GM23338 (cell line): ENCODE measurements around the gene C4orf33. TPM values are rescaled to one million over a fixed set of nuclear protein-coding genes. Genes with fewer than 3 reads are reported as not detected.

ENCODE experiments used
- ATAC-seq: fragments of 200-7000 bp; cut with Tn5 transposase; 3 replicates; pipeline ENCODE4 v1.9.1; 2020
- DNase-seq: peaks from one replicate; pipeline ENCODE4 v3.0.0-alpha.2; 2015; ENCODE audit warnings: low spot score
- H2AFZ ChIP-seq: fragments of 200-600 bp; sonication (generic); 2 replicates; pipeline ENCODE4 v1.8.0; 2016; ENCODE audit warnings: antibody characterized with exemption, mild to moderate bottlenecking, moderate library complexity
- H3F3A ChIP-seq: fragments of 200-600 bp; sonication (generic); replicated peaks from 2 replicates; pipeline ENCODE4 v1.8.0; 2017; ENCODE audit warnings: antibody characterized with exemption, mixed run types, low read depth
- H3K27ac ChIP-seq: fragments of 200-600 bp; sonication (generic); 2 replicates; pipeline ENCODE4 v1.6.1; 2016; ENCODE audit warnings: low read depth
- H3K27me3 ChIP-seq: fragments of 200-600 bp; sonication (generic); 2 replicates; pipeline ENCODE4 v1.8.0; 2016; ENCODE audit warnings: mild to moderate bottlenecking, mixed run types, moderate library complexity; ENCODE audit not compliant: insufficient read depth
- H3K36me3 ChIP-seq: fragments of 200-600 bp; sonication (generic); 2 replicates; pipeline ENCODE4 v1.8.0; 2016; ENCODE audit warnings: mild to moderate bottlenecking; ENCODE audit not compliant: insufficient read depth
- H3K4me1 ChIP-seq: fragments of 200-600 bp; sonication (generic); 2 replicates; pipeline ENCODE4 v1.8.0; 2016; ENCODE audit warnings: mild to moderate bottlenecking, moderate library complexity; ENCODE audit not compliant: insufficient read depth
- H3K4me2 ChIP-seq: fragments of 200-600 bp; sonication (generic); 2 replicates; pipeline ENCODE4 v1.7.1; 2017; ENCODE audit warnings: mixed run types
- H3K4me3 ChIP-seq: fragments of 200-600 bp; sonication (generic); 2 replicates; pipeline ENCODE4 v1.6.1; 2016; ENCODE audit warnings: mixed run types
- H3K79me2 ChIP-seq: fragments of 200-600 bp; sonication (generic); replicated peaks from 2 replicates; pipeline ENCODE4 v1.8.0; 2017; ENCODE audit warnings: mild to moderate bottlenecking; ENCODE audit not compliant: insufficient read depth
- H3K9me2 ChIP-seq: fragments of 200-600 bp; sonication (generic); 2 replicates; pipeline ENCODE4 v1.8.0; 2017; ENCODE audit not compliant: insufficient read depth
- H4K20me1 ChIP-seq: fragments of 200-600 bp; sonication (generic); replicated peaks from 2 replicates; pipeline ENCODE4 v1.8.0; 2017; ENCODE audit warnings: mild to moderate bottlenecking; ENCODE audit not compliant: insufficient read depth
- H3K27ac Mint-ChIP-seq: 2 replicates; pipeline ENCODE4 v1.8.0; 2020; ENCODE audit warnings: inconsistent platforms, mild to moderate bottlenecking, moderate library complexity, mixed read lengths
- H3K27me3 Mint-ChIP-seq: 3 replicates; pipeline ENCODE4 v1.8.0; 2022; ENCODE audit warnings: low read depth, mild to moderate bottlenecking, moderate library complexity, mixed read lengths, inconsistent platforms; ENCODE audit not compliant: insufficient read depth, poor library complexity
- H3K36me3 Mint-ChIP-seq: 3 replicates; pipeline ENCODE4 v1.8.0; 2021; ENCODE audit warnings: low read depth, mild to moderate bottlenecking, inconsistent platforms, moderate library complexity, mixed read lengths
- H3K4me1 Mint-ChIP-seq: 3 replicates; pipeline ENCODE4 v1.8.0; 2020; ENCODE audit warnings: mild to moderate bottlenecking, inconsistent platforms, mixed read lengths
- H3K4me3 Mint-ChIP-seq: 3 replicates; pipeline ENCODE4 v1.8.0; 2021; ENCODE audit warnings: moderate library complexity, mild to moderate bottlenecking, inconsistent platforms, mixed read lengths
- H3K9me3 Mint-ChIP-seq: 3 replicates; pipeline ENCODE4 v1.8.0; 2020; ENCODE audit warnings: moderate library complexity, mild to moderate bottlenecking, inconsistent platforms, mixed read lengths
- CREB1 ChIP-seq: fragments of 250-450 bp; sonication (Bioruptor Pico); IDR thresholded peaks from 2 replicates; pipeline ENCODE4 v1.5.0; 2020; ENCODE audit warnings: low read depth, mild to moderate bottlenecking, moderate library complexity
- EZH2 ChIP-seq: fragments of 200-600 bp; sonication (generic); IDR thresholded peaks from one replicate; pipeline ENCODE4 v1.8.0; 2017; ENCODE audit warnings: antibody characterized with exemption, mild to moderate bottlenecking, low read depth; ENCODE audit not compliant: unreplicated experiment
- NANOG ChIP-seq: IDR thresholded peaks from 2 replicates; pipeline ENCODE4 v1.6.1; 2016; ENCODE audit warnings: antibody characterized with exemption, borderline replicate concordance
- POLR2AphosphoS5 ChIP-seq: IDR thresholded peaks from 2 replicates; pipeline ENCODE4 v1.6.1; 2016; ENCODE audit warnings: antibody characterized with exemption, low read depth
- ZNF114 ChIP-seq: fragments of 250-450 bp; sonication (Bioruptor Pico); IDR thresholded peaks from 2 replicates; pipeline ENCODE4 v1.5.0; 2020; ENCODE audit warnings: mild to moderate bottlenecking, moderate library complexity
- ZNF331 ChIP-seq: fragments of 250-450 bp; sonication (Bioruptor Pico); IDR thresholded peaks from 2 replicates; pipeline ENCODE4 v1.5.0; 2020; ENCODE audit warnings: low read depth, mild to moderate bottlenecking, moderate library complexity
- polyA plus RNA-seq: library from polyadenylated mRNA; unstranded; fragments of >200 nt; fragmentation: Nextera tagmentation; extraction: Ambion mirVana; gene quantifications from 2 replicates; pipeline ENCODE4 v1.2.1, GENCODE V29; 2016
- total RNA-seq: library from RNA; depleted of rRNA; stranded (reverse); fragments of >200 nt; shearing (Covaris generic); gene quantifications from 2 replicates; pipeline ENCODE4 v1.2.3, GENCODE V29; 2014
- TF ChIP-seq, protein P1 (sequence below): IDR thresholded peaks from one replicate; pipeline ENCODE4 v1.6.1; 2018; ENCODE audit warnings: antibody characterized with exemption; ENCODE audit not compliant: unreplicated experiment
- TF ChIP-seq, protein P2 (sequence below): fragments of 250-450 bp; sonication (Bioruptor Pico); IDR thresholded peaks from 2 replicates; pipeline ENCODE4 v1.5.0; 2020; ENCODE audit warnings: mild to moderate bottlenecking, moderate library complexity
- TF ChIP-seq, protein P3 (sequence below): IDR thresholded peaks from 2 replicates; pipeline ENCODE4 v1.6.1; 2016; ENCODE audit warnings: antibody characterized with exemption

Gene C4orf33
- total and polyA plus RNA-seq, 2 experiments from 2014 or later: 4.4 to 4.7 TPM

DNA sequence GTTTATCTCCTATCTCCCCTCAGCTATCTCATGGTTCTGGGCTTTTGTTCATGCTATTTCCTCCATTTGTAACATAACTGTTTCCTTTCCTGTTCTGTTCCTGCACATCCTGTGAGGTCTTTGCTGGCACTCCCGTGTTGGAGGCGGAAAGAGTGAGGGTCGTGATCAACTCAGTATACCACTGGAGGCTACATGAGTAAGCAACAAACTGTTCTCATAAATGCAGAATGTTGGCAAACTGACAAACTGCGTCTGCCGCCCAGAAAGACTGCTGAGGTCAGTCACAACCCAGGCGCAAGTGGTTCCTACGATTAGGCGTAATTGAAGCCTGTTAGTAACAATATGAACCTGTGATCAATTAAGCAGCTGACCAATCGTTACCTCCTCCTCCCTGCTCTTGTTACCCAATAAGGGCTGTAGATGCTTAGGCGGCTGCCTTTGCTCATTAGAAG, 48.8 kb downstream of the C4orf33 start (continued):
- TF ChIP-seq, protein P1, sequence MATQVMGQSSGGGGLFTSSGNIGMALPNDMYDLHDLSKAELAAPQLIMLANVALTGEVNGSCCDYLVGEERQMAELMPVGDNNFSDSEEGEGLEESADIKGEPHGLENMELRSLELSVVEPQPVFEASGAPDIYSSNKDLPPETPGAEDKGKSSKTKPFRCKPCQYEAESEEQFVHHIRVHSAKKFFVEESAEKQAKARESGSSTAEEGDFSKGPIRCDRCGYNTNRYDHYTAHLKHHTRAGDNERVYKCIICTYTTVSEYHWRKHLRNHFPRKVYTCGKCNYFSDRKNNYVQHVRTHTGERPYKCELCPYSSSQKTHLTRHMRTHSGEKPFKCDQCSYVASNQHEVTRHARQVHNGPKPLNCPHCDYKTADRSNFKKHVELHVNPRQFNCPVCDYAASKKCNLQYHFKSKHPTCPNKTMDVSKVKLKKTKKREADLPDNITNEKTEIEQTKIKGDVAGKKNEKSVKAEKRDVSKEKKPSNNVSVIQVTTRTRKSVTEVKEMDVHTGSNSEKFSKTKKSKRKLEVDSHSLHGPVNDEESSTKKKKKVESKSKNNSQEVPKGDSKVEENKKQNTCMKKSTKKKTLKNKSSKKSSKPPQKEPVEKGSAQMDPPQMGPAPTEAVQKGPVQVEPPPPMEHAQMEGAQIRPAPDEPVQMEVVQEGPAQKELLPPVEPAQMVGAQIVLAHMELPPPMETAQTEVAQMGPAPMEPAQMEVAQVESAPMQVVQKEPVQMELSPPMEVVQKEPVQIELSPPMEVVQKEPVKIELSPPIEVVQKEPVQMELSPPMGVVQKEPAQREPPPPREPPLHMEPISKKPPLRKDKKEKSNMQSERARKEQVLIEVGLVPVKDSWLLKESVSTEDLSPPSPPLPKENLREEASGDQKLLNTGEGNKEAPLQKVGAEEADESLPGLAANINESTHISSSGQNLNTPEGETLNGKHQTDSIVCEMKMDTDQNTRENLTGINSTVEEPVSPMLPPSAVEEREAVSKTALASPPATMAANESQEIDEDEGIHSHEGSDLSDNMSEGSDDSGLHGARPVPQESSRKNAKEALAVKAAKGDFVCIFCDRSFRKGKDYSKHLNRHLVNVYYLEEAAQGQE: no peak
- TF ChIP-seq ZNF331 (CRISPR knock-in tag) (no peak), CREB1 (no peak), NANOG (no peak), POLR2AphosphoS5 (no peak), ZNF114 (CRISPR knock-in tag) (no peak), EZH2 (no peak)

DNA sequence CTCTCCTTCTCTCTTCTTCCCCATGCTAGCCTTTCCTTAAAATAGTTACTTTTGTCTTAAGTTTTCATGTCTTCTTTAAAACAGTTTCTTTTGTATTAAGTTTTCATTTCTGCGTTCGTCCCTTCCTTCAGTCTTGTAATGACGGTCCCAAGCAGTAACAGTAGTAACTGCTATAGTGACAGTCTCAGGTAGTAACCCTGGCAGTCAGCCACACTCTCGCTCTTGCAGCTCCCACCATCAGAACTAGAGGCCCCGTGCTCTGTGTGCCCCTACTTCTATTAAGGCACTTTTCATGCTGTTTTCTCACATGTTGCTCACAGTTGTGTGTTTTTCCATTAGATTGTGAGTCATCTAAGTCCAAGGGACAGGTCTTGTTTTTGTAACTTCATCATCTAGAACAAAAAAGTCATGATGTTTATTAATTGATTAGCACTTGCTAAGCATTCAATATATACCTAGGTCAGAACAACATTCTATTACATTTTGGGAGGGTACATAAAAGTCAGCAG, 49.3 kb downstream of the C4orf33 start:
- Mint-ChIP-seq H3K4me1 (peaks cover 4% of the 10 kb centered on the region; the same call in 1 of the 3 replicates), H3K4me3 (no peak overlapping the region), H3K36me3 (no peaks in the 10 kb centered on the region), H3K27ac (no peak overlapping the region), H3K27me3 (no peaks in the 10 kb centered on the region), H3K9me3 (no peaks in the 10 kb centered on the region)
- H3K4me2 ChIP-seq: no peak overlapping the region
- H3K79me2 ChIP-seq: no peaks in the 10 kb centered on the region
- TF ChIP-seq, protein P2, sequence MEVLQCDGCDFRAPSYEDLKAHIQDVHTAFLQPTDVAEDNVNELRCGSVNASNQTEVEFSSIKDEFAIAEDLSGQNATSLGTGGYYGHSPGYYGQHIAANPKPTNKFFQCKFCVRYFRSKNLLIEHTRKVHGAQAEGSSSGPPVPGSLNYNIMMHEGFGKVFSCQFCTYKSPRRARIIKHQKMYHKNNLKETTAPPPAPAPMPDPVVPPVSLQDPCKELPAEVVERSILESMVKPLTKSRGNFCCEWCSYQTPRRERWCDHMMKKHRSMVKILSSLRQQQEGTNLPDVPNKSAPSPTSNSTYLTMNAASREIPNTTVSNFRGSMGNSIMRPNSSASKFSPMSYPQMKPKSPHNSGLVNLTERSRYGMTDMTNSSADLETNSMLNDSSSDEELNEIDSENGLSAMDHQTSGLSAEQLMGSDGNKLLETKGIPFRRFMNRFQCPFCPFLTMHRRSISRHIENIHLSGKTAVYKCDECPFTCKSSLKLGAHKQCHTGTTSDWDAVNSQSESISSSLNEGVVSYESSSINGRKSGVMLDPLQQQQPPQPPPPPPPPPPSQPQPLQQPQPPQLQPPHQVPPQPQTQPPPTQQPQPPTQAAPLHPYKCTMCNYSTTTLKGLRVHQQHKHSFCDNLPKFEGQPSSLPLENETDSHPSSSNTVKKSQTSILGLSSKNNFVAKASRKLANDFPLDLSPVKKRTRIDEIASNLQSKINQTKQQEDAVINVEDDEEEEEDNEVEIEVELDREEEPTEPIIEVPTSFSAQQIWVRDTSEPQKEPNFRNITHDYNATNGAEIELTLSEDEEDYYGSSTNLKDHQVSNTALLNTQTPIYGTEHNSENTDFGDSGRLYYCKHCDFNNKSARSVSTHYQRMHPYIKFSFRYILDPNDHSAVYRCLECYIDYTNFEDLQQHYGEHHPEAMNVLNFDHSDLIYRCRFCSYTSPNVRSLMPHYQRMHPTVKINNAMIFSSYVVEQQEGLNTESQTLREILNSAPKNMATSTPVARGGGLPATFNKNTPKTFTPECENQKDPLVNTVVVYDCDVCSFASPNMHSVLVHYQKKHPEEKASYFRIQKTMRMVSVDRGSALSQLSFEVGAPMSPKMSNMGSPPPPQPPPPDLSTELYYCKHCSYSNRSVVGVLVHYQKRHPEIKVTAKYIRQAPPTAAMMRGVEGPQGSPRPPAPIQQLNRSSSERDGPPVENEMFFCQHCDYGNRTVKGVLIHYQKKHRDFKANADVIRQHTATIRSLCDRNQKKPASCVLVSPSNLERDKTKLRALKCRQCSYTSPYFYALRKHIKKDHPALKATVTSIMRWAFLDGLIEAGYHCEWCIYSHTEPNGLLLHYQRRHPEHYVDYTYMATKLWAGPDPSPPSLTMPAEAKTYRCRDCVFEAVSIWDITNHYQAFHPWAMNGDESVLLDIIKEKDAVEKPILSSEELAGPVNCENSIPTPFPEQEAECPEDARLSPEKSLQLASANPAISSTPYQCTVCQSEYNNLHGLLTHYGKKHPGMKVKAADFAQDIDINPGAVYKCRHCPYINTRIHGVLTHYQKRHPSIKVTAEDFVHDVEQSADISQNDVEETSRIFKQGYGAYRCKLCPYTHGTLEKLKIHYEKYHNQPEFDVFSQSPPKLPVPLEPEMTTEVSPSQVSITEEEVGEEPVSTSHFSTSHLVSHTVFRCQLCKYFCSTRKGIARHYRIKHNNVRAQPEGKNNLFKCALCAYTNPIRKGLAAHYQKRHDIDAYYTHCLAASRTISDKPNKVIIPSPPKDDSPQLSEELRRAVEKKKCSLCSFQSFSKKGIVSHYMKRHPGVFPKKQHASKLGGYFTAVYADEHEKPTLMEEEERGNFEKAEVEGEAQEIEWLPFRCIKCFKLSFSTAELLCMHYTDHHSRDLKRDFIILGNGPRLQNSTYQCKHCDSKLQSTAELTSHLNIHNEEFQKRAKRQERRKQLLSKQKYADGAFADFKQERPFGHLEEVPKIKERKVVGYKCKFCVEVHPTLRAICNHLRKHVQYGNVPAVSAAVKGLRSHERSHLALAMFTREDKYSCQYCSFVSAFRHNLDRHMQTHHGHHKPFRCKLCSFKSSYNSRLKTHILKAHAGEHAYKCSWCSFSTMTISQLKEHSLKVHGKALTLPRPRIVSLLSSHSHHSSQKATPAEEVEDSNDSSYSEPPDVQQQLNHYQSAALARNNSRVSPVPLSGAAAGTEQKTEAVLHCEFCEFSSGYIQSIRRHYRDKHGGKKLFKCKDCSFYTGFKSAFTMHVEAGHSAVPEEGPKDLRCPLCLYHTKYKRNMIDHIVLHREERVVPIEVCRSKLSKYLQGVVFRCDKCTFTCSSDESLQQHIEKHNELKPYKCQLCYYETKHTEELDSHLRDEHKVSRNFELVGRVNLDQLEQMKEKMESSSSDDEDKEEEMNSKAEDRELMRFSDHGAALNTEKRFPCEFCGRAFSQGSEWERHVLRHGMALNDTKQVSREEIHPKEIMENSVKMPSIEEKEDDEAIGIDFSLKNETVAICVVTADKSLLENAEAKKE (CRISPR knock-in tag): no peak
- TF ChIP-seq ZNF114 (CRISPR knock-in tag): no peak
- TF ChIP-seq, protein P3, sequence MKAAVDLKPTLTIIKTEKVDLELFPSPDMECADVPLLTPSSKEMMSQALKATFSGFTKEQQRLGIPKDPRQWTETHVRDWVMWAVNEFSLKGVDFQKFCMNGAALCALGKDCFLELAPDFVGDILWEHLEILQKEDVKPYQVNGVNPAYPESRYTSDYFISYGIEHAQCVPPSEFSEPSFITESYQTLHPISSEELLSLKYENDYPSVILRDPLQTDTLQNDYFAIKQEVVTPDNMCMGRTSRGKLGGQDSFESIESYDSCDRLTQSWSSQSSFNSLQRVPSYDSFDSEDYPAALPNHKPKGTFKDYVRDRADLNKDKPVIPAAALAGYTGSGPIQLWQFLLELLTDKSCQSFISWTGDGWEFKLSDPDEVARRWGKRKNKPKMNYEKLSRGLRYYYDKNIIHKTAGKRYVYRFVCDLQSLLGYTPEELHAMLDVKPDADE: no peak
- no peaks in the 10 kb centered on the region for H3K9me2 ChIP-seq
- H4K20me1 ChIP-seq: no peaks in the 10 kb centered on the region
- no peaks in the 10 kb centered on the region for H3F3A ChIP-seq
- ATAC-seq (peak; percentile 82), DNase-seq (no peak)
- no peaks in the 10 kb centered on the region for H3K27me3 ChIP-seq
- H3K27ac ChIP-seq: no peak overlapping the region
- no peak overlapping the region for H3K4me3 ChIP-seq
- H3K4me1 ChIP-seq: no peaks in the 10 kb centered on the region
- H2AFZ ChIP-seq: peak overlapping the region; percentile 86
- no peaks in the 10 kb centered on the region for H3K36me3 ChIP-seq
